ENCODE measurements around the gene RANBP10. TPM values are rescaled to one million over a fixed set of nuclear protein-coding genes. Genes with fewer than 3 reads are reported as not detected.
"Not testable (repeated sequence)": the region's sequence is repeated elsewhere in the genome, so short reads cannot be mapped to it uniquely, and the experiment has no call there.

RANBP10 gene
- total RNA-seq, 2 donors from 2014 or later: 18.4 to 21.0 TPM

- no peak for ATAC-seq (replicated peaks)
- Mint-ChIP-seq H3K36me3 (ENCODE audit: low read depth) (peaks cover 26% of the 10 kb centered on the region), H3K4me1 (peaks cover 15% of the 10 kb centered on the region), H3K9me3 (no peaks in the 10 kb centered on the region), H3K27ac (peak overlapping the region; percentile 86), H3K27me3 (no peaks in the 10 kb centered on the region), H3K4me3 (peak overlapping the region; percentile 88)
Observed at GRCh38 chr16:67841198-67841815, 34.9 kb upstream of the RANBP10 start.

GRCh38 chr16:67837811-67838210 is 31.5 kb upstream of the RANBP10 start:
- peaks cover 2% of the 10 kb centered on the region for H3K36me3 Mint-ChIP-seq (ENCODE audit: low read depth)
- ATAC-seq (replicated peaks): no peak
- H3K9me3 Mint-ChIP-seq: no peaks in the 10 kb centered on the region
- peaks cover 6% of the 10 kb centered on the region for H3K4me1 Mint-ChIP-seq
- peak overlapping the region; percentile 31 for H3K27ac Mint-ChIP-seq
- H3K27me3 Mint-ChIP-seq: no peaks in the 10 kb centered on the region
- no peak overlapping the region for H3K4me3 Mint-ChIP-seq

- not testable (repeated sequence) for H3K27me3 Mint-ChIP-seq; ATAC-seq (replicated peaks); H3K27ac Mint-ChIP-seq; H3K36me3 Mint-ChIP-seq (ENCODE audit: low read depth); H3K4me3 Mint-ChIP-seq; H3K4me1 Mint-ChIP-seq; H3K9me3 Mint-ChIP-seq
Observed at GRCh38 chr16:67837190-67837589, 30.8 kb upstream of the RANBP10 start.

GRCh38 chr16:67834242-67834614 is 27.9 kb upstream of the RANBP10 start:
- Mint-ChIP-seq H3K27ac (peak overlapping the region; percentile 90), H3K4me1 (no peaks in the 10 kb centered on the region), H3K36me3 (ENCODE audit: low read depth) (peaks cover 21% of the 10 kb centered on the region), H3K4me3 (peak overlapping the region; percentile 89), H3K9me3 (no peaks in the 10 kb centered on the region), H3K27me3 (no peaks in the 10 kb centered on the region)
- no peak for ATAC-seq (replicated peaks)

GRCh38 chr16:67833415-67834241 is 27.3 kb upstream of the RANBP10 start:
- H3K4me3 Mint-ChIP-seq: peak overlapping the region; percentile 89
- no peaks in the 10 kb centered on the region for H3K4me1 Mint-ChIP-seq
- ATAC-seq (replicated peaks): peak; percentile 100
- no peaks in the 10 kb centered on the region for H3K9me3 Mint-ChIP-seq
- peaks cover 21% of the 10 kb centered on the region for H3K36me3 Mint-ChIP-seq (ENCODE audit: low read depth)
- H3K27ac Mint-ChIP-seq: peak overlapping the region; percentile 90
- H3K27me3 Mint-ChIP-seq: no peaks in the 10 kb centered on the region

- H3K4me3 Mint-ChIP-seq: peak overlapping the region; percentile 89
- peaks cover 21% of the 10 kb centered on the region for H3K36me3 Mint-ChIP-seq (ENCODE audit: low read depth)
- no peaks in the 10 kb centered on the region for H3K27me3 Mint-ChIP-seq
- no peaks in the 10 kb centered on the region for H3K4me1 Mint-ChIP-seq
- H3K27ac Mint-ChIP-seq: peak overlapping the region; percentile 90
- no peak for ATAC-seq (replicated peaks)
- no peaks in the 10 kb centered on the region for H3K9me3 Mint-ChIP-seq
Observed at GRCh38 chr16:67833030-67833414, 26.7 kb upstream of the RANBP10 start.

GRCh38 chr16:67828651-67829050 is 22.3 kb upstream of the RANBP10 start:
- Mint-ChIP-seq H3K27ac (no peak overlapping the region), H3K27me3 (no peaks in the 10 kb centered on the region), H3K4me1 (no peaks in the 10 kb centered on the region), H3K4me3 (no peak overlapping the region), H3K36me3 (ENCODE audit: low read depth) (peaks cover 21% of the 10 kb centered on the region), H3K9me3 (no peaks in the 10 kb centered on the region)
- no peak for ATAC-seq (replicated peaks)

GRCh38 chr16:67825906-67826305 is 19.5 kb upstream of the RANBP10 start:
- H3K36me3 Mint-ChIP-seq (ENCODE audit: low read depth): peaks cover 13% of the 10 kb centered on the region
- H3K9me3 Mint-ChIP-seq: no peaks in the 10 kb centered on the region
- H3K27ac Mint-ChIP-seq: peak overlapping the region; percentile 65
- ATAC-seq (replicated peaks): no peak
- no peaks in the 10 kb centered on the region for H3K27me3 Mint-ChIP-seq
- H3K4me3 Mint-ChIP-seq: no peak overlapping the region
- H3K4me1 Mint-ChIP-seq: no peaks in the 10 kb centered on the region

- no peak for ATAC-seq (replicated peaks)
- Mint-ChIP-seq H3K36me3 (ENCODE audit: low read depth) (peaks cover 6% of the 10 kb centered on the region), H3K27me3 (no peaks in the 10 kb centered on the region), H3K9me3 (no peaks in the 10 kb centered on the region), H3K4me1 (no peaks in the 10 kb centered on the region), H3K27ac (peak overlapping the region; percentile 65), H3K4me3 (no peak overlapping the region)
Observed at GRCh38 chr16:67825119-67825518, 18.8 kb upstream of the RANBP10 start.

GRCh38 chr16:67822511-67822910 is 16.2 kb upstream of the RANBP10 start:
- H3K4me3 Mint-ChIP-seq: no peak overlapping the region
- no peaks in the 10 kb centered on the region for H3K9me3 Mint-ChIP-seq
- H3K4me1 Mint-ChIP-seq: no peaks in the 10 kb centered on the region
- no peaks in the 10 kb centered on the region for H3K36me3 Mint-ChIP-seq (ENCODE audit: low read depth)
- no peak overlapping the region for H3K27ac Mint-ChIP-seq
- ATAC-seq (replicated peaks): no peak
- H3K27me3 Mint-ChIP-seq: no peaks in the 10 kb centered on the region

- H3K4me1 Mint-ChIP-seq: no peaks in the 10 kb centered on the region
- H3K9me3 Mint-ChIP-seq: no peaks in the 10 kb centered on the region
- no peaks in the 10 kb centered on the region for H3K27me3 Mint-ChIP-seq
- no peak overlapping the region for H3K27ac Mint-ChIP-seq
- no peak overlapping the region for H3K4me3 Mint-ChIP-seq
- ATAC-seq (replicated peaks): no peak
- no peaks in the 10 kb centered on the region for H3K36me3 Mint-ChIP-seq (ENCODE audit: low read depth)
Observed at GRCh38 chr16:67820608-67821259, 14.4 kb upstream of the RANBP10 start.

GRCh38 chr16:67814567-67814966 is 8.2 kb upstream of the RANBP10 start:
- H3K36me3 Mint-ChIP-seq (ENCODE audit: low read depth): no peaks in the 10 kb centered on the region
- no peak overlapping the region for H3K4me3 Mint-ChIP-seq
- no peak for ATAC-seq (replicated peaks)
- no peak overlapping the region for H3K27ac Mint-ChIP-seq
- no peaks in the 10 kb centered on the region for H3K27me3 Mint-ChIP-seq
- H3K9me3 Mint-ChIP-seq: no peaks in the 10 kb centered on the region
- no peaks in the 10 kb centered on the region for H3K4me1 Mint-ChIP-seq

GRCh38 chr16:67811899-67812298 is 5.5 kb upstream of the RANBP10 start:
- H3K27me3 Mint-ChIP-seq: no peaks in the 10 kb centered on the region
- no peaks in the 10 kb centered on the region for H3K9me3 Mint-ChIP-seq
- ATAC-seq (replicated peaks): no peak
- no peaks in the 10 kb centered on the region for H3K4me1 Mint-ChIP-seq
- H3K27ac Mint-ChIP-seq: no peak overlapping the region
- H3K4me3 Mint-ChIP-seq: no peak overlapping the region
- H3K36me3 Mint-ChIP-seq (ENCODE audit: low read depth): no peaks in the 10 kb centered on the region

- no peaks in the 10 kb centered on the region for H3K9me3 Mint-ChIP-seq
- H3K27me3 Mint-ChIP-seq: no peaks in the 10 kb centered on the region
- peak overlapping the region; percentile 77 for H3K4me3 Mint-ChIP-seq
- H3K36me3 Mint-ChIP-seq (ENCODE audit: low read depth): peaks cover 35% of the 10 kb centered on the region
- no peak for ATAC-seq (replicated peaks)
- H3K4me1 Mint-ChIP-seq: peaks cover 12% of the 10 kb centered on the region
- peak overlapping the region; percentile 57 for H3K27ac Mint-ChIP-seq
Observed at GRCh38 chr16:67807148-67807682, 855 bp upstream of the RANBP10 start.

Measured in activated T-helper 17 cell treated with anti-CD3 and anti-CD28 coated beads, Interleukin-2, amount 50 U/mL, for 72 hours (primary cell).